ENCODE results near the gene MAPKBP1.

MAPKBP1 gene

GRCh38 chr15:41871175-41871905 is 97.1 kb downstream of the MAPKBP1 start:
- no peak for FAIRE-seq

GRCh38 chr15:41872166-41872747 is 98.0 kb downstream of the MAPKBP1 start:
- no peak for FAIRE-seq

GRCh38 chr15:41873711-41874110 is 99.4 kb downstream of the MAPKBP1 start:
- FAIRE-seq = no peak

GRCh38 chr15:41874736-41875135 is 100.5 kb downstream of the MAPKBP1 start:
- no peak for FAIRE-seq

- no peak for FAIRE-seq
Observed at GRCh38 chr15:41876007-41876406, 101.7 kb downstream of the MAPKBP1 start.

GRCh38 chr15:41876689-41877088 is 102.4 kb downstream of the MAPKBP1 start:
- FAIRE-seq = no peak

All from G401.6 (cell line).